D721Med (cell line): Measurements from ENCODE around the gene RHOBTB1.

Source experiments
- DNase-seq: peaks from one replicate; pipeline ENCODE4 v3.0.0; 2011; ENCODE audit warnings: low spot score; ENCODE audit not compliant: insufficient read length
- FAIRE-seq: peaks from 2 replicates; lab custom pipeline; 2011; peaks lifted over from hg19 to GRCh38; lab: Jason Lieb, UNC
- TF ChIP-seq, protein P1 (sequence below): IDR thresholded peaks from 2 replicates; pipeline ENCODE4 v1.5.1; 2012; ENCODE audit warnings: mild to moderate bottlenecking, control low read depth; ENCODE audit not compliant: insufficient read depth; ENCODE audit errors: missing control alignments

Gene RHOBTB1

GRCh38 chr10:60951272-60951724 lies 7.3 kb upstream of the RHOBTB1 start:
- TF ChIP-seq, protein P1, sequence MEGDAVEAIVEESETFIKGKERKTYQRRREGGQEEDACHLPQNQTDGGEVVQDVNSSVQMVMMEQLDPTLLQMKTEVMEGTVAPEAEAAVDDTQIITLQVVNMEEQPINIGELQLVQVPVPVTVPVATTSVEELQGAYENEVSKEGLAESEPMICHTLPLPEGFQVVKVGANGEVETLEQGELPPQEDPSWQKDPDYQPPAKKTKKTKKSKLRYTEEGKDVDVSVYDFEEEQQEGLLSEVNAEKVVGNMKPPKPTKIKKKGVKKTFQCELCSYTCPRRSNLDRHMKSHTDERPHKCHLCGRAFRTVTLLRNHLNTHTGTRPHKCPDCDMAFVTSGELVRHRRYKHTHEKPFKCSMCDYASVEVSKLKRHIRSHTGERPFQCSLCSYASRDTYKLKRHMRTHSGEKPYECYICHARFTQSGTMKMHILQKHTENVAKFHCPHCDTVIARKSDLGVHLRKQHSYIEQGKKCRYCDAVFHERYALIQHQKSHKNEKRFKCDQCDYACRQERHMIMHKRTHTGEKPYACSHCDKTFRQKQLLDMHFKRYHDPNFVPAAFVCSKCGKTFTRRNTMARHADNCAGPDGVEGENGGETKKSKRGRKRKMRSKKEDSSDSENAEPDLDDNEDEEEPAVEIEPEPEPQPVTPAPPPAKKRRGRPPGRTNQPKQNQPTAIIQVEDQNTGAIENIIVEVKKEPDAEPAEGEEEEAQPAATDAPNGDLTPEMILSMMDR: no peak
- FAIRE-seq: peak; percentile 98
- DNase-seq: no peak

GRCh38 chr10:60950300-60950699 lies 6.3 kb upstream of the RHOBTB1 start:
- DNase-seq (no peak), FAIRE-seq (no peak)
- TF ChIP-seq, protein P1: no peak

GRCh38 chr10:60948851-60949250 lies 4.9 kb upstream of the RHOBTB1 start:
- no peak for FAIRE-seq
- no peak for DNase-seq
- TF ChIP-seq, protein P1: no peak

GRCh38 chr10:60944910-60945297 lies 919 bp upstream of the RHOBTB1 start:
- TF ChIP-seq, protein P1: no peak
- FAIRE-seq (no peak), DNase-seq (no peak)

- TF ChIP-seq, protein P1: no peak
- DNase-seq: no peak
- FAIRE-seq: no peak
Observed at GRCh38 chr10:60943316-60944057, 498 bp downstream of the RHOBTB1 start.

- DNase-seq: no peak
- TF ChIP-seq, protein P1: no peak
- no peak for FAIRE-seq
Observed at GRCh38 chr10:60942788-60943315, 1.1 kb downstream of the RHOBTB1 start.
